B cell (primary cell): ENCODE data around the gene LHX1. TPM values are rescaled to one million over a fixed set of nuclear protein-coding genes. Genes with fewer than 3 reads are reported as not detected.

Experiments
- ATAC-seq: fragments of 200-7000 bp; cut with Tn5 transposase; one replicate; pipeline ENCODE4 v1.10.0; 2021; ENCODE audit warnings: low read depth, mild to moderate bottlenecking, moderate number of reproducible peaks, moderate library complexity
- CTCF ChIA-PET: fragments of 350-600 bp; sonication (Branson Sonifier 250); formaldehyde crosslinking; loops from one replicate; lab custom pipeline; 2021; ENCODE audit warnings: antibody characterized with exemption, inconsistent platforms; lab: Charles Lee
- POLR2A ChIA-PET: fragments of 350-600 bp; sonication (Branson Sonifier 250); formaldehyde crosslinking; loops from one replicate; lab custom pipeline; 2021; ENCODE audit warnings: antibody characterized with exemption; lab: Charles Lee
- DNase-seq: peaks from one replicate; pipeline ENCODE4 v3.0.0; 2013
- H2AFZ ChIP-seq: 2 replicates; pipeline ENCODE4 v1.6.1; 2012; ENCODE audit warnings: mild to moderate bottlenecking, low read depth, low read length; ENCODE audit not compliant: insufficient read depth, poor library complexity, severe bottlenecking
- H3K27ac ChIP-seq, 2 donors: 1 replicate in 1 of 2; 2 replicates in 1 of 2; pipeline ENCODE4 v1.5.1; 2012 to 2013; ENCODE audit warnings: low read length in 2 of 2, mild to moderate bottlenecking in 2 of 2, moderate library complexity in 1 of 2
- H3K27me3 ChIP-seq, 4 experiments: fragments of 200-600 bp in 1 of 4; sonication (generic) in 1 of 4; replicated peaks in 1 of 4; 1 replicate in 2 of 4; 2 replicates in 2 of 4; pipeline versions ENCODE4 v1.6.1 to v1.7.0; 2013 to 2016; ENCODE audit warnings: low read length in 3 of 4, mild to moderate bottlenecking in 2 of 4, mixed read lengths in 1 of 4, moderate library complexity in 1 of 4; ENCODE audit not compliant: insufficient read depth in 4 of 4, control insufficient read depth in 3 of 4; ENCODE audit errors: control extremely low read depth in 1 of 4
- H3K36me3 ChIP-seq, 2 experiments: replicated peaks in 1 of 2; 1 replicate in 1 of 2; 2 replicates in 1 of 2; pipeline versions ENCODE4 v1.6.1 to v1.7.1; 2013; ENCODE audit warnings: low read length in 1 of 2; ENCODE audit not compliant: insufficient read depth in 2 of 2, control insufficient read depth in 1 of 2; ENCODE audit errors: control extremely low read depth in 1 of 2, extremely low read depth in 1 of 2
- H3K4me1 ChIP-seq, 2 donors: fragments of 200-600 bp in 1 of 2; sonication (generic) in 1 of 2; 1 replicate in 1 of 2; 2 replicates in 1 of 2; pipeline versions ENCODE4 v1.5.1 to v1.6.1; 2013 to 2017; ENCODE audit warnings: low read length in 2 of 2; ENCODE audit not compliant: control insufficient read depth in 2 of 2, insufficient read depth in 2 of 2
- H3K4me2 ChIP-seq: replicated peaks from 2 replicates; pipeline ENCODE3; 2012; ENCODE audit warnings: mild to moderate bottlenecking, low read depth, low read length; ENCODE audit not compliant: poor library complexity, severe bottlenecking
- H3K4me3 ChIP-seq, 5 experiments: fragments of 200-600 bp in 1 of 5; sonication (generic) in 1 of 5; 1 replicate in 3 of 5; 2 replicates in 2 of 5; pipeline versions ENCODE4 v1.5.1 to v1.7.0; 2011 to 2016; ENCODE audit warnings: low read length in 4 of 5, mild to moderate bottlenecking in 4 of 5, low read depth in 2 of 5, control low read depth in 1 of 5, moderate library complexity in 1 of 5; ENCODE audit not compliant: insufficient read depth in 1 of 5; ENCODE audit errors: control extremely low read depth in 1 of 5, extremely low read depth in 1 of 5
- H3K79me2 ChIP-seq: fragments of 200-600 bp; sonication (generic); one replicate; pipeline ENCODE4 v1.6.0; 2016; ENCODE audit warnings: low read length; ENCODE audit not compliant: control insufficient read depth, insufficient read depth
- H3K9ac ChIP-seq: fragments of 200-600 bp; sonication (generic); 2 replicates; pipeline ENCODE4 v1.6.1; 2017; ENCODE audit warnings: mild to moderate bottlenecking, low read length, moderate library complexity
- H3K9me3 ChIP-seq, 3 donors: one replicate each; pipeline versions ENCODE4 v1.6.1 to v1.7.1; 2013; ENCODE audit warnings: low read length in 2 of 3; ENCODE audit not compliant: control insufficient read depth in 2 of 3, insufficient read depth in 1 of 3; ENCODE audit errors: control extremely low read depth in 1 of 3
- H4K20me1 ChIP-seq: 2 replicates; pipeline ENCODE4 v1.6.0; 2012; ENCODE audit warnings: mild to moderate bottlenecking, low read length; ENCODE audit not compliant: insufficient read depth, control insufficient read depth, poor library complexity, severe bottlenecking
- H3K27ac Mint-ChIP-seq: one replicate; pipeline ENCODE4 v1.8.0; 2021; ENCODE audit warnings: mixed read lengths
- H3K27me3 Mint-ChIP-seq: one replicate; pipeline ENCODE4 v1.8.0; 2021; ENCODE audit warnings: mixed read lengths
- H3K4me1 Mint-ChIP-seq: one replicate; pipeline ENCODE4 v1.8.0; 2021; ENCODE audit warnings: mixed read lengths
- H3K4me3 Mint-ChIP-seq: one replicate; pipeline ENCODE4 v1.8.0; 2021; ENCODE audit warnings: mixed read lengths
- H3K9me3 Mint-ChIP-seq: one replicate; pipeline ENCODE4 v1.8.0; 2022; ENCODE audit warnings: mixed read lengths; ENCODE audit not compliant: insufficient read depth
- EZH2 ChIP-seq: IDR thresholded peaks from 2 replicates; pipeline ENCODE4 v1.6.1; 2012; ENCODE audit warnings: borderline replicate concordance, low read depth, mild to moderate bottlenecking, moderate library complexity, low read length; ENCODE audit not compliant: insufficient read depth, poor library complexity, severe bottlenecking
- WGBS: methylation state at CpG from one replicate; pipeline ENCODE4 v1.1.5; 2013; ENCODE audit warnings: missing lambda C conversion rate; ENCODE audit not compliant: insufficient coverage; 5-methylcytosine and 5-hydroxymethylcytosine counted together
- intact Hi-C: fragments of 100-400 bp; cut with micrococcal nuclease; formaldehyde crosslinking; loops from one replicate; pipeline ENCODE4 v1.10.0; 2022
- polyA plus RNA-seq: library from polyadenylated mRNA; depleted of rRNA; stranded (reverse); fragments of >200 nt; gene quantifications from 2 replicates; pipeline ENCODE4 v1.2.3, GENCODE V29; 2012
- total RNA-seq, 2 donors: library from RNA; stranded (reverse); fragments of 120-200 nt in 1 of 2; gene quantifications; 1 replicate in 1 of 2; 2 replicates in 1 of 2; pipeline versions ENCODE4 v1.2.3 to v1.2.4, GENCODE V29; 2013 to 2022
- TF ChIP-seq, protein P1 (sequence below): fragments of 200-600 bp; IDR thresholded peaks from one replicate; pipeline ENCODE4 v1.8.0; 2022; ENCODE audit warnings: antibody characterized with exemption, mild to moderate bottlenecking

LHX1 gene
- total and polyA plus RNA-seq, 2 donors (not counting 1 experiment from before 2014, with no cell fraction given), result not detected

DNA sequence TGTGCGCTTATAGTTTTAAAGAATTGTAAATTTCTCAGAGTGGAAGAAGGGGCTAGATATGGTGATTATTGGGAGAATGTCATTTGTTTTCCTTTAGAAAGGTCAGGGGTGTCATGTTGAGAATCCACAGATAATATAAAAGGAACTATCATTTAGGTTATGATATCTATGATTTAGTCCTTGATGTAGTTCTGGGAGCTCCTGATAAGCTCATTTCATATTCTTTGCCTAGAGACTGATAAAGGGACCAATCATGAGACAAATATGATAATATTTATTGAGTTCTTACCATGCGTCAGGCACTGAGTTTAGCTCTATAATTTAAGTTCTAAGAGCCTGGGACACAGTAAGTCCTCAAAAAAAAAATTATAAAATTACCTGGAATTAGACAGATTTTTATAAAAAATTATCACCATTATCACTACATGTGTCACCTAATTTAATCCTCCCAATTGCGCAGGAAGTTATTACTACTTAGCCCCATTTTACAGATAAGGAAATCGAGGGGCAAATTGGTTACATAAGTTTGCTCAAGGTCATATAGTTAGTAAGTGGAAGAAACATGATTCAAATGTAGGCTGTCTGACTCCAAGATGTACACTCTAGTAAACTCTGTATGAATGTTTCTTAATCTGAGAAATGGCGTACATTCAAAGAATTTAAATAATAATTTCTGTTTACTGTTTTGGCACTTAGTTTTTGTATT is 14.0 kb downstream of the LHX1 start:
- H3K79me2 ChIP-seq, result peaks cover 75% of the 10 kb centered on the region
- no peaks in the 10 kb centered on the region for H3K9me3 Mint-ChIP-seq
- DNase-seq (no peak), ATAC-seq (no peak)
- H3K4me3 Mint-ChIP-seq, result peak overlapping the region; percentile 96
- H3K9ac ChIP-seq, result no peak overlapping the region
- peaks cover 0 to 19% (median 15%) of the 10 kb centered on the region in 4 experiments for H3K27me3 ChIP-seq
- peaks cover 13% of the 10 kb centered on the region for H3K27me3 Mint-ChIP-seq
- H4K20me1 ChIP-seq, result peaks cover 40% of the 10 kb centered on the region
- WGBS, result no CpG with 5 or more reads among the region's 5 CpGs
- ChIA-PET CTCF (interaction anchor here (0.6 kb wide), 1 partner anchor 1395 kb away, joined by 3 read pairs; no protein-coding TSS in a partner anchor), POLR2A (no interaction called here)
- no peak overlapping the region for H3K27ac ChIP-seq
- H3K27ac Mint-ChIP-seq, result no peak overlapping the region
- intact Hi-C loops, result no loop called here
- peaks cover 0 to 4% (median 0%) of the 10 kb centered on the region in 3 donors for H3K9me3 ChIP-seq
- H2AFZ ChIP-seq, result no peak overlapping the region
- peak overlapping the region; percentile 94 for H3K4me2 ChIP-seq
- H3K4me1 Mint-ChIP-seq, result peaks cover 50% of the 10 kb centered on the region
- H3K4me1 ChIP-seq, result peaks cover 25 to 34% of the 10 kb centered on the region in 2 donors
- H3K36me3 ChIP-seq, result peaks cover 0 to 55% of the 10 kb centered on the region in 2 experiments
- TF ChIP-seq EZH2, result no peak
- TF ChIP-seq, protein P1, sequence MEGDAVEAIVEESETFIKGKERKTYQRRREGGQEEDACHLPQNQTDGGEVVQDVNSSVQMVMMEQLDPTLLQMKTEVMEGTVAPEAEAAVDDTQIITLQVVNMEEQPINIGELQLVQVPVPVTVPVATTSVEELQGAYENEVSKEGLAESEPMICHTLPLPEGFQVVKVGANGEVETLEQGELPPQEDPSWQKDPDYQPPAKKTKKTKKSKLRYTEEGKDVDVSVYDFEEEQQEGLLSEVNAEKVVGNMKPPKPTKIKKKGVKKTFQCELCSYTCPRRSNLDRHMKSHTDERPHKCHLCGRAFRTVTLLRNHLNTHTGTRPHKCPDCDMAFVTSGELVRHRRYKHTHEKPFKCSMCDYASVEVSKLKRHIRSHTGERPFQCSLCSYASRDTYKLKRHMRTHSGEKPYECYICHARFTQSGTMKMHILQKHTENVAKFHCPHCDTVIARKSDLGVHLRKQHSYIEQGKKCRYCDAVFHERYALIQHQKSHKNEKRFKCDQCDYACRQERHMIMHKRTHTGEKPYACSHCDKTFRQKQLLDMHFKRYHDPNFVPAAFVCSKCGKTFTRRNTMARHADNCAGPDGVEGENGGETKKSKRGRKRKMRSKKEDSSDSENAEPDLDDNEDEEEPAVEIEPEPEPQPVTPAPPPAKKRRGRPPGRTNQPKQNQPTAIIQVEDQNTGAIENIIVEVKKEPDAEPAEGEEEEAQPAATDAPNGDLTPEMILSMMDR, result no peak
- no peak overlapping the region for H3K4me3 ChIP-seq

GRCh38 chr17:36971508-36971907 is 34.2 kb downstream of the LHX1 start:
- peaks cover 10 to 14% of the 10 kb centered on the region in 2 experiments for H3K36me3 ChIP-seq
- Mint-ChIP-seq H3K27ac (no peak overlapping the region), H3K27me3 (no peaks in the 10 kb centered on the region), H3K4me1 (peaks cover 22% of the 10 kb centered on the region), H3K9me3 (no peaks in the 10 kb centered on the region), H3K4me3 (no peak overlapping the region)
- H3K27me3 ChIP-seq, result no peaks in the 10 kb centered on the region
- CTCF ChIA-PET, result no interaction called here
- WGBS, result 100% methylated on average over 1 of the region's 4 CpGs
- no peaks in the 10 kb centered on the region for H3K4me1 ChIP-seq
- ATAC-seq (no peak), DNase-seq (no peak)
- no peak overlapping the region for H2AFZ ChIP-seq
- no peak overlapping the region for H3K9ac ChIP-seq
- no peak overlapping the region for H3K4me3 ChIP-seq
- POLR2A ChIA-PET, result no interaction called here
- no peaks in the 10 kb centered on the region for H3K9me3 ChIP-seq
- H3K27ac ChIP-seq, result no peak overlapping the region
- peaks cover 64% of the 10 kb centered on the region for H3K79me2 ChIP-seq
- H4K20me1 ChIP-seq, result peaks cover 48% of the 10 kb centered on the region
- intact Hi-C loops, result no loop called here
- no peak overlapping the region for H3K4me2 ChIP-seq
- no peak for TF ChIP-seq EZH2
- TF ChIP-seq, protein P1, result no peak
